Stomach (tissue), 9 donors: ENCODE measurements around the gene PRDX6. TPM values are rescaled to one million over a fixed set of nuclear protein-coding genes. Genes with fewer than 3 reads are reported as not detected.
"Not testable (repeated sequence)": the region's sequence is repeated elsewhere in the genome, so short reads cannot be mapped to it uniquely, and the experiment has no call there.

Experiments
- DNase-seq, 2 donors: peaks; one replicate each; pipeline versions ENCODE4 v3.0.0 to v3.0.0-alpha.2; 2013 to 2019
- H3K27ac ChIP-seq, 5 donors: fragments of 200-600 bp in 4 of 5; sonication (generic) in 4 of 5; one replicate each; pipeline ENCODE4 v1.5.1; 2013 to 2019; ENCODE audit warnings: mild to moderate bottlenecking in 1 of 5, moderate library complexity in 1 of 5
- H3K27me3 ChIP-seq, 3 donors: fragments of 200-600 bp; sonication (generic); one replicate each; pipeline ENCODE4 v1.5.1; 2017 to 2019; ENCODE audit warnings: mixed run types in 1 of 3
- H3K36me3 ChIP-seq, 4 donors: fragments of 200-600 bp; sonication (generic); 1 replicate in 3 of 4; 2 replicates in 1 of 4; pipeline ENCODE4 v1.5.1; 2016 to 2019
- H3K4me1 ChIP-seq, 4 donors: fragments of 200-600 bp; sonication (generic); one replicate each; pipeline ENCODE4 v1.5.1; 2016 to 2019
- H3K4me3 ChIP-seq, 4 donors: fragments of 200-600 bp; sonication (generic) in 3 of 4; one replicate each; pipeline ENCODE4 v1.5.1; 2016 to 2019; ENCODE audit warnings: mild to moderate bottlenecking in 1 of 4
- H3K9me3 ChIP-seq, 4 donors: fragments of 200-600 bp; sonication (generic); one replicate each; pipeline ENCODE4 v1.5.1; 2016 to 2019
- CTCF ChIP-seq, 7 experiments: fragments of 450-650 bp in 4 of 7; fragments of 200-600 bp in 3 of 7; sonication (generic) in 3 of 7; IDR thresholded peaks; one replicate each; pipeline ENCODE4 v1.5.1; 2016 to 2019; ENCODE audit warnings: antibody characterized with exemption in 7 of 7, control low read depth in 2 of 7, mild to moderate bottlenecking in 1 of 7
- EP300 ChIP-seq: sonication (generic); formaldehyde crosslinking; IDR thresholded peaks from one replicate; pipeline ENCODE4 v1.6.1; 2017; ENCODE audit warnings: antibody characterized with exemption
- POLR2A ChIP-seq, 4 donors: fragments of 450-650 bp; IDR thresholded peaks; one replicate each; pipeline ENCODE4 v1.6.1; 2016; ENCODE audit warnings: antibody characterized with exemption in 4 of 4, control low read depth in 2 of 4, mild to moderate bottlenecking in 1 of 4, moderate library complexity in 1 of 4
- POLR2AphosphoS5 ChIP-seq, 3 donors: sonication (generic); formaldehyde crosslinking; IDR thresholded peaks; one replicate each; pipeline ENCODE4 v1.6.1; 2016; ENCODE audit warnings: antibody characterized with exemption in 3 of 3
- WGBS, 5 donors: extraction: QIAGEN DNeasy Blood & Tissue Kit in 3 of 5; methylation state at CpG; one replicate each; pipeline versions ENCODE4 v1.1.5 to v1.1.7; 2013 to 2018; 5-methylcytosine and 5-hydroxymethylcytosine counted together
- intact Hi-C: fragments of 100-400 bp; cut with DNase I; formaldehyde crosslinking; loops from one replicate; pipeline ENCODE4 v1.15.1; 2023; ENCODE audit warnings: low total_unique reads
- polyA plus RNA-seq, 3 donors: library from polyadenylated mRNA; stranded (reverse); fragments of 200-250 nt; gene quantifications; one replicate each; pipeline ENCODE4 v1.2.3, GENCODE V29; 2013
- total RNA-seq, 5 donors: library from RNA; depleted of rRNA; stranded (reverse); fragments of >200 nt; gene quantifications; one replicate each; pipeline versions ENCODE4 v1.1.0 to v1.2.3, GENCODE V29; 2014 to 2016
- donor health status: healthy with polysubstance abuse.
- donor health status: Bipolar disorder and iron deficiency.
- donor health status: healthy.

Gene PRDX6
- total and polyA plus RNA-seq, 8 donors, result 81.1 to 385 (median 172) TPM

- Histone ChIP-seq H3K4me3 (no peak overlapping the region), H3K4me1 (peaks cover 0 to 16% (median 3%) of the 10 kb centered on the region in 4 donors), H3K9me3 (peaks cover 0 to 10% (median 3%) of the 10 kb centered on the region in 4 donors), H3K36me3 (no peaks in the 10 kb centered on the region), H3K27ac (no peak overlapping the region), H3K27me3 (no peaks in the 10 kb centered on the region)
- DNase-seq, result no peak
- 38 to 61% (median 45%) methylated on average over 1 of the region's 1 CpG for WGBS, 5 donors
- no peak for TF ChIP-seq POLR2A (IDR thresholded peaks at IDR 0.05)
- TF ChIP-seq CTCF (IDR thresholded peaks at IDR 0.05), result no peak
- no peak for TF ChIP-seq POLR2AphosphoS5 (IDR thresholded peaks at IDR 0.05)
- TF ChIP-seq EP300, result no peak
- intact Hi-C loops, result no loop called here
Observed at GRCh38 chr1:173509797-173510196, 32.7 kb downstream of the PRDX6 start.

DNA sequence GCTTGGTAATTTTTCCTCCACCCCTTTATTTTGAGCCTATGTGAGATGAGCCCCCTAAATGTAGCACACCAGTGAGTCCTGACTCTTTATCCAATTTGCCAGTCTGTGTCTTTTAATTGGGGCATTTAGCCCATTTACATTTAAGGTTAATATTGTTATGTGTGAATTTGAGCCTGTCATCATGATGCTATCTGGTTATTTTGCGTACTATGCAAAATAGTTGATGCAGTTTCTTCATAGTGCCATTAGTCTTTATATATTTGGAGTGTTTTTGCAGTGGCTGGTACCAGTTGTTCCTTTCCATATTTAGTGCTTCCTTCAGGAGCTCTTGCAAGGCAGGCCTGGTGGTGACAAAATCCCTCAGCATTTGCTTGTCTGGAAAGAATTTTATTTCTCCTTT, 37.4 kb downstream of the PRDX6 start:
- H3K4me1 ChIP-seq, DNase-seq, H3K27ac ChIP-seq, H3K4me3 ChIP-seq, H3K27me3 ChIP-seq, H3K36me3 ChIP-seq, intact Hi-C loops, H3K9me3 ChIP-seq: not testable (repeated sequence)
- WGBS, 5 donors, result 92 to 100% (median 98%) methylated on average over 1 of the region's 1 CpG

GRCh38 chr1:173520799-173521198, 43.7 kb downstream of the PRDX6 start:
- intact Hi-C loops, result no loop called here
- TF ChIP-seq EP300 (no peak), POLR2AphosphoS5 (IDR thresholded peaks at IDR 0.05) (no peak), CTCF (IDR thresholded peaks at IDR 0.05) (no peak), POLR2A (IDR thresholded peaks at IDR 0.05) (no peak)
- WGBS, 5 donors, result 75 to 88% (median 76%) methylated on average over 2 of the region's 2 CpGs

GRCh38 chr1:173523329-173523728, 46.2 kb downstream of the PRDX6 start:
- WGBS, 5 donors, result 87 to 97% (median 90%) methylated on average over 3 of the region's 3 CpGs
- Histone ChIP-seq H3K4me3 (no peak overlapping the region), H3K27me3 (no peaks in the 10 kb centered on the region), H3K27ac (no peak overlapping the region), H3K36me3 (no peaks in the 10 kb centered on the region), H3K4me1 (no peaks in the 10 kb centered on the region), H3K9me3 (no peaks in the 10 kb centered on the region)
- TF ChIP-seq EP300 (no peak), POLR2AphosphoS5 (IDR thresholded peaks at IDR 0.05) (no peak), CTCF (IDR thresholded peaks at IDR 0.05) (no peak), POLR2A (IDR thresholded peaks at IDR 0.05) (no peak)
- intact Hi-C loops, result no loop called here
- DNase-seq, result no peak

More at GRCh38 chr1:173520799-173521198, 43.7 kb downstream of the PRDX6 start:
- no peaks in the 10 kb centered on the region for H3K4me1 ChIP-seq
- no peak for DNase-seq
- no peaks in the 10 kb centered on the region for H3K36me3 ChIP-seq
- no peak overlapping the region for H3K27ac ChIP-seq
- no peaks in the 10 kb centered on the region for H3K27me3 ChIP-seq
- H3K9me3 ChIP-seq, result no peaks in the 10 kb centered on the region
- H3K4me3 ChIP-seq, result no peak overlapping the region

DNA sequence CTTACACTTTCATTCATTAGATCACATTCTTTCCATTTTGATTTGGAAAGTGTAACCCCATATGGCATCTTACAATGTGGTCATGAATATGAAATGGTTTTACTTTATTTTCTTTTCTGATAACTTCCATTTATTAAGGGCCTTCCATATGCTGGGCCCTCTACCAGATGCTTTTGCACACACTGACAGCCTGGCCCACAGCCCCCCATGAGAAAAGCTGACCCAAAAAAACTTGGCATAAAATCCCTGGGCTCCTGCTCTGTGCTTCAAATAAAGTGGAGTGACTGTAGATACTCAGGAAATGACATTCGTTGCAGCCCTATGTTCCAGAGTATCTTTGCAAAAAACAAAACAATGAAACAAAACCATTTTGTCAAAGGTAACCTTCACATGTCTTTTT, 48.8 kb downstream of the PRDX6 start:
- intact Hi-C loops, result no loop called here
- 58 to 81% (median 70%) methylated on average over 1 of the region's 1 CpG for WGBS, 5 donors
- Histone ChIP-seq H3K4me1 (no peaks in the 10 kb centered on the region), H3K4me3 (no peak overlapping the region), H3K9me3 (no peaks in the 10 kb centered on the region), H3K27ac (no peak overlapping the region), H3K27me3 (no peaks in the 10 kb centered on the region), H3K36me3 (no peaks in the 10 kb centered on the region)
- no peak for DNase-seq
- TF ChIP-seq CTCF (IDR thresholded peaks at IDR 0.05) (no peak), EP300 (no peak), POLR2AphosphoS5 (IDR thresholded peaks at IDR 0.05) (no peak), POLR2A (IDR thresholded peaks at IDR 0.05) (no peak)
